Endothelial cell of umbilical vein (primary cell): ENCODE measurements around the gene BCR. TPM values are rescaled to one million over a fixed set of nuclear protein-coding genes. Genes with fewer than 3 reads are reported as not detected.

Experiments used
- BruUV-seq: library from RNA; stranded (reverse); fragments of 400-500 nt; replicated peaks from 2 replicates; lab custom pipeline; 2021; lab: Mats Ljungman, UMichigan
- CTCF ChIA-PET: fragments of 300-600, 350-600 bp; sonication (Branson Sonifier 250); formaldehyde crosslinking; loops from one replicate; lab custom pipeline; 2021; ENCODE audit warnings: antibody characterized with exemption, inconsistent platforms; lab: Charles Lee
- POLR2A ChIA-PET: fragments of 300-600, 350-600 bp; sonication (Branson Sonifier 250); formaldehyde crosslinking; loops from one replicate; lab custom pipeline; 2021; ENCODE audit warnings: antibody characterized with exemption, inconsistent platforms; lab: Charles Lee
- DNase-seq: peaks from one replicate; pipeline ENCODE4 v3.0.0-alpha.2; 2011; ENCODE audit warnings: low read depth, low spot score
- FAIRE-seq: peaks from 2 replicates; lab custom pipeline; 2011; peaks lifted over from hg19 to GRCh38; lab: Jason Lieb, UNC
- H2AFZ ChIP-seq: 2 replicates; pipeline ENCODE4 v1.6.0; 2012; ENCODE audit warnings: low read depth, low read length, control low read depth, inconsistent platforms
- H3K27ac ChIP-seq: 2 replicates; pipeline ENCODE4 v1.5.1; 2011; ENCODE audit warnings: low read depth, mild to moderate bottlenecking, control low read depth, low read length, moderate library complexity; ENCODE audit not compliant: insufficient read depth
- H3K27me3 ChIP-seq, 2 experiments: 2 replicates each; pipeline versions ENCODE4 v1.6.0 to v1.6.1; 2011; ENCODE audit warnings: low read length in 2 of 2, mixed read lengths in 1 of 2; ENCODE audit not compliant: control insufficient read depth in 2 of 2, insufficient read depth in 2 of 2
- H3K36me3 ChIP-seq, 2 experiments: 2 replicates in 1 of 2; 3 replicates in 1 of 2; pipeline ENCODE4 v1.5.1; 2011; ENCODE audit warnings: low read length in 2 of 2, mild to moderate bottlenecking in 1 of 2, moderate library complexity in 1 of 2; ENCODE audit not compliant: control insufficient read depth in 2 of 2, insufficient read depth in 2 of 2; ENCODE audit errors: extremely low read depth in 1 of 2
- H3K4me1 ChIP-seq: 3 replicates; pipeline ENCODE4 v1.5.1; 2011; ENCODE audit warnings: mild to moderate bottlenecking, low read length; ENCODE audit not compliant: control insufficient read depth, insufficient read depth; ENCODE audit errors: extremely low read depth
- H3K4me2 ChIP-seq: 2 replicates; pipeline ENCODE4 v1.6.1; 2011; ENCODE audit warnings: low read length, control low read depth, mixed read lengths; ENCODE audit not compliant: insufficient read depth
- H3K4me3 ChIP-seq, 3 experiments: fragments of 200-600 bp in 1 of 3; sonication (generic), shearing (Covaris generic) in 1 of 3; replicated peaks in 1 of 3; 2 replicates each; pipeline ENCODE4 v1.5.1; 2011 to 2016; ENCODE audit warnings: control low read depth in 3 of 3, low read length in 3 of 3, mild to moderate bottlenecking in 2 of 3, inconsistent platforms in 1 of 3, low read depth in 1 of 3, moderate library complexity in 1 of 3; ENCODE audit not compliant: insufficient read depth in 1 of 3
- H3K79me2 ChIP-seq: 2 replicates; pipeline ENCODE4 v1.6.0; 2012; ENCODE audit warnings: low read length, inconsistent platforms; ENCODE audit not compliant: control insufficient read depth, insufficient read depth
- H3K9ac ChIP-seq: replicated peaks from 2 replicates; pipeline ENCODE3; 2011; ENCODE audit warnings: low read length, control low read depth; ENCODE audit not compliant: insufficient read depth; ENCODE audit errors: extremely low read depth
- H3K9me1 ChIP-seq: replicated peaks from 3 replicates; pipeline ENCODE4 v1.6.0; 2011; ENCODE audit warnings: mild to moderate bottlenecking, low read length; ENCODE audit not compliant: control insufficient read depth, insufficient read depth; ENCODE audit errors: extremely low read depth
- H3K9me3 ChIP-seq: replicated peaks from 2 replicates; pipeline ENCODE4 v1.5.1; 2012; ENCODE audit warnings: low read length, inconsistent platforms; ENCODE audit not compliant: control insufficient read depth, insufficient read depth
- H4K20me1 ChIP-seq: replicated peaks from 2 replicates; pipeline ENCODE3; 2011; ENCODE audit warnings: mild to moderate bottlenecking, low read length; ENCODE audit not compliant: control insufficient read depth, insufficient read depth; ENCODE audit errors: extremely low read depth
- CTCF ChIP-seq, 2 donors: IDR thresholded peaks; 1 replicate in 1 of 2; 2 replicates in 1 of 2; pipeline ENCODE4 v1.5.1; 2011; ENCODE audit warnings: low read length in 2 of 2, mild to moderate bottlenecking in 2 of 2, moderate library complexity in 2 of 2, control low read depth in 1 of 2, inconsistent platforms in 1 of 2, low read depth in 1 of 2; ENCODE audit not compliant: insufficient read depth in 1 of 2; ENCODE audit errors: extremely low read depth in 1 of 2
- FOS ChIP-seq: IDR thresholded peaks from 2 replicates; pipeline ENCODE4 v1.6.1; 2011; ENCODE audit warnings: mild to moderate bottlenecking, low read length, moderate library complexity, borderline replicate concordance; ENCODE audit not compliant: insufficient read depth
- GATA2 ChIP-seq: IDR thresholded peaks from 2 replicates; pipeline ENCODE4 v1.7.0; 2011; ENCODE audit warnings: low read depth, mild to moderate bottlenecking, moderate library complexity, mixed read lengths, low read length; ENCODE audit not compliant: insufficient read length, insufficient read depth
- JUN ChIP-seq: IDR thresholded peaks from 2 replicates; pipeline ENCODE4 v1.6.1; 2011; ENCODE audit warnings: borderline replicate concordance, low read depth; ENCODE audit not compliant: insufficient read length, insufficient read depth
- MYC ChIP-seq: IDR thresholded peaks from one replicate; pipeline ENCODE4 v1.6.1; 2011; ENCODE audit warnings: mild to moderate bottlenecking, low read depth, low read length
- POLR2A ChIP-seq: IDR thresholded peaks from 2 replicates; pipeline ENCODE4 v1.6.1; 2012; ENCODE audit warnings: low read depth, mild to moderate bottlenecking, control low read depth, low read length
- POLR2AphosphoS5 ChIP-seq: IDR thresholded peaks from 2 replicates; pipeline ENCODE4 v1.6.1; 2012; ENCODE audit warnings: low read depth, mild to moderate bottlenecking, control low read depth, low read length, moderate library complexity; ENCODE audit not compliant: insufficient read depth
- dilution Hi-C: fragments of 300-500 bp; cut with MboI; formaldehyde crosslinking; loops from one replicate; pipeline ENCODE4 v1.15.0; 2019; ENCODE audit warnings: low sequenced_read_pairs; ENCODE audit not compliant: extremely low pct_ligation_motif_present
- intact Hi-C: fragments of 100-400 bp; cut with micrococcal nuclease; formaldehyde crosslinking; loops from one replicate; pipeline ENCODE4 v1.10.0; 2022
- polyA plus RNA-seq, 4 experiments: library from polyadenylated mRNA; depleted of rRNA in 3 of 4; stranded (reverse) in 3 of 4; unstranded in 1 of 4; fragments of >200 nt; gene quantifications; 2 replicates each; pipeline versions ENCODE4 v1.2.1 to v1.2.3, GENCODE V29; 2011 to 2012; ENCODE audit warnings: missing spikeins in 1 of 4
- total RNA-seq: library from RNA; stranded (reverse); gene quantifications from 2 replicates; pipeline ENCODE4 v1.2.3, GENCODE V29; 2021
- TF ChIP-seq, protein P1 (sequence below): IDR thresholded peaks from 2 replicates; pipeline ENCODE4 v1.6.1; 2011; ENCODE audit not compliant: insufficient read depth, insufficient read length

BCR gene
- total and polyA plus RNA-seq, 2 donors (not counting 3 experiments of a cell fraction or from before 2014, with no cell fraction given) = 129 to 141 TPM

DNA sequence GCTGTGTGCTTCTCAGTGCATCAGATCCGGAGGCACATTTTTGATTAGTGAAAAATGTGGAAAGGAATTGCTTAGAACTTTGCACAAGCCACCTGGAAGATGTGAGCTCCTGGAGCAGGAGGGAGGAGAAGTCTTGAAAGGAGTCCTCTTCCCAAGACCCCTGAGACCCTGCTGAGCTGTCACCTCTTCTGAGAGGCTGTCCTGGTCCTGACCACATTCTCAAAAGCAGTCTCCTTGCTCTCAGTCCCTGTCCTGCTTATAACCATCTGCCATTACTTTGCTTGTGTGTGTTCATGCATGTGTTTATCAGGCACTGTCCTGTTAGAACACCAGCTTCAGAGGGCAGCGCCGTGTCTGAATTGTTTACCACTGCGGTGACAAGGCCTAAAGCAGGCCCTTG, 86.5 kb downstream of the BCR start:
- H3K9me1 ChIP-seq = no peaks in the 10 kb centered on the region
- no peak overlapping the region for H3K9ac ChIP-seq
- peaks cover 15 to 72% of the 10 kb centered on the region in 2 experiments for H3K36me3 ChIP-seq
- DNase-seq (no peak), FAIRE-seq (no peak)
- H4K20me1 ChIP-seq = no peaks in the 10 kb centered on the region
- ChIA-PET CTCF (interaction anchor here (1.5 to 1.7 kb wide), 2 partner anchors 15 to 89 kb away, joined by 4 to 5 read pairs; no protein-coding TSS in a partner anchor), POLR2A (no interaction called here)
- dilution Hi-C loops = no loop called here
- intact Hi-C loops = no loop called here
- no peak overlapping the region for H3K4me2 ChIP-seq
- H3K4me1 ChIP-seq = no peaks in the 10 kb centered on the region
- H3K9me3 ChIP-seq = no peaks in the 10 kb centered on the region
- no peak for TF ChIP-seq CTCF (IDR thresholded peaks at IDR 0.05; ENCODE audit: extremely low read depth in 1 of 2, insufficient read depth in 1 of 2, low read depth in 1 of 2, low read length in 2 of 2)
- no peak for TF ChIP-seq JUN
- TF ChIP-seq, protein P1, sequence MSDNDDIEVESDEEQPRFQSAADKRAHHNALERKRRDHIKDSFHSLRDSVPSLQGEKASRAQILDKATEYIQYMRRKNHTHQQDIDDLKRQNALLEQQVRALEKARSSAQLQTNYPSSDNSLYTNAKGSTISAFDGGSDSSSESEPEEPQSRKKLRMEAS = no peak
- TF ChIP-seq GATA2 = no peak
- TF ChIP-seq POLR2AphosphoS5 = no peak
- no peak for TF ChIP-seq FOS
- TF ChIP-seq MYC = no peak
- TF ChIP-seq POLR2A = no peak
- BruUV-seq = no TSS peak
- H3K27me3 ChIP-seq = no peaks in the 10 kb centered on the region
- H2AFZ ChIP-seq = no peak overlapping the region
- peaks cover 14% of the 10 kb centered on the region for H3K79me2 ChIP-seq
- H3K4me3 ChIP-seq = no peak overlapping the region
- H3K27ac ChIP-seq = no peak overlapping the region
